Natural killer cell (primary cell): ENCODE results near the gene SP2. TPM values are rescaled to one million over a fixed set of nuclear protein-coding genes. Genes with fewer than 3 reads are reported as not detected.

ENCODE experiments used
- ATAC-seq, 3 donors: fragments of 150-1000 bp in 2 of 3; fragments of 200-7000 bp in 1 of 3; cut with Tn5 transposase; 1 replicate in 1 of 3; 2 replicates in 2 of 3; pipeline ENCODE4 v1.10.0; 2021; ENCODE audit warnings: mild to moderate bottlenecking in 2 of 3, moderate library complexity in 2 of 3
- DNase-seq, 2 donors: peaks; one replicate each; pipeline versions ENCODE4 v3.0.0 to v3.0.0-alpha.2; 2013 to 2021; ENCODE audit warnings: mixed read lengths in 1 of 2
- H3K27ac ChIP-seq: one replicate; pipeline ENCODE4 v1.5.1; 2013; ENCODE audit warnings: mild to moderate bottlenecking, low read length
- H3K27me3 ChIP-seq: one replicate; pipeline ENCODE4 v1.6.1; 2013; ENCODE audit warnings: low read length; ENCODE audit not compliant: control insufficient read depth, insufficient read depth
- H3K36me3 ChIP-seq: one replicate; pipeline ENCODE4 v1.6.1; 2013; ENCODE audit warnings: low read length; ENCODE audit not compliant: control insufficient read depth, insufficient read depth
- H3K4me1 ChIP-seq: one replicate; pipeline ENCODE4 v1.6.1; 2013; ENCODE audit warnings: low read length; ENCODE audit not compliant: control insufficient read depth, insufficient read depth
- H3K4me3 ChIP-seq: one replicate; pipeline ENCODE4 v1.5.1; 2013; ENCODE audit warnings: low read length
- H3K9me3 ChIP-seq: one replicate; pipeline ENCODE4 v1.6.1; 2013; ENCODE audit warnings: low read length; ENCODE audit not compliant: control insufficient read depth, insufficient read depth
- H3K27ac Mint-ChIP-seq, 2 donors: one replicate each; pipeline ENCODE4 v1.8.0; 2022; ENCODE audit warnings: mild to moderate bottlenecking in 2 of 2, mixed read lengths in 2 of 2, moderate library complexity in 1 of 2
- H3K27me3 Mint-ChIP-seq, 2 donors: one replicate each; pipeline ENCODE4 v1.8.0; 2022; ENCODE audit warnings: low read depth in 2 of 2, mixed read lengths in 2 of 2
- H3K36me3 Mint-ChIP-seq: one replicate; pipeline ENCODE4 v1.8.0; 2022; ENCODE audit warnings: mixed read lengths
- H3K4me1 Mint-ChIP-seq, 2 donors: one replicate each; pipeline ENCODE4 v1.8.0; 2022; ENCODE audit warnings: mixed read lengths in 2 of 2
- H3K4me3 Mint-ChIP-seq: one replicate; pipeline ENCODE4 v1.8.0; 2022; ENCODE audit warnings: mild to moderate bottlenecking, moderate library complexity, mixed read lengths
- H3K9me3 Mint-ChIP-seq, 2 donors: one replicate each; pipeline ENCODE4 v1.8.0; 2022; ENCODE audit warnings: mixed read lengths in 2 of 2
- WGBS: methylation state at CpG from one replicate; pipeline ENCODE4 v1.1.7; 2013; ENCODE audit warnings: missing lambda C conversion rate; ENCODE audit not compliant: insufficient coverage; 5-methylcytosine and 5-hydroxymethylcytosine counted together
- intact Hi-C: fragments of 100-400 bp; cut with micrococcal nuclease; formaldehyde crosslinking; loops from one replicate; pipeline ENCODE4 v1.14.2; 2022
- total RNA-seq, 4 donors: library from RNA; stranded (reverse); fragments of 120-200 nt in 1 of 4; gene quantifications; one replicate each; pipeline versions ENCODE4 v1.2.3 to v1.2.4, GENCODE V29; 2013 to 2022
- TF ChIP-seq, protein P1 (sequence below): fragments of 200-600 bp; IDR thresholded peaks from one replicate; pipeline ENCODE4 v1.8.0; 2022; ENCODE audit warnings: antibody characterized with exemption

The SP2 gene
- total RNA-seq, 3 donors from 2014 or later (not counting 1 experiment from before 2014, with no cell fraction given): 29.4 to 44.1 (median 33.1) TPM

- Mint-ChIP-seq H3K9me3 (no peaks in the 10 kb centered on the region), H3K27ac (no peak overlapping the region)
- WGBS: 91% methylated on average over 20 of the region's 20 CpGs
Observed at GRCh38 chr17:47866941-47867340, 29.1 kb upstream of the SP2 start.

DNA sequence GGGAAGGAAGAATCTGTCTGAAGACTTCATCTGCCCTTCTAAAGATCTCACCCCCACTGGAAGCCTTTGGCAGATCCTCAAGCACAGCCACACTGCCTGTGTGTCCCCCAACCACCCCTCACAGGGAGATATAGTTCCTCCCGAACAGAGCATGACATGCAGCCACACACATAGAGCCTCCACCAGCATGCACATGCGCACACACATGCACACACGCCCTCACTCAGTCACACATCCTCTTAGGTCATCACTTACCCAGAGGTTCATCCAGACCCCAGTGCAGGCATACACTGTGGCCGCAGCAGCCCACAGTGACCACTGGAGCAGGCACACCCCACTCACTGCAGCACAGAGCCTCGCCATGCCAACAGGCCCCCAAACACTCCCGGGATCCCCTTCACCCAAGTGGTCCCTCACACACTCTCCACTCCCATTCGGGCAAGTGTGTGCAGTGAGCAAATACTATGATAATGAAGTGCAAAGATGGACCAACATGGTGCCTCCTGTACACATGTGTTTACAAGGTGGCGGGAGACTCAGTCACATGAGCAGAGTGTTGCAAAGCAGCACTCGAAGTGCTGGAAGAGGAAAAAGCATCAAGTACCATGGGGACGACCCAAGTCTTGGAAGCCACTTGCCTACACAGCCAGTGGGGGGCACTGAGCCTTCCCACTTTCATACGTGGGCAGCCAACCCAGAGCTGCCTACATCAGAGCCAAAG is 28.1 kb upstream of the SP2 start:
- Histone ChIP-seq H3K4me3 (no peak overlapping the region), H3K9me3 (no peaks in the 10 kb centered on the region), H3K27ac (no peak overlapping the region), H3K4me1 (peaks cover 3% of the 10 kb centered on the region), H3K36me3 (no peaks in the 10 kb centered on the region), H3K27me3 (peaks cover 9% of the 10 kb centered on the region)
- no peak overlapping the region for H3K27ac Mint-ChIP-seq
- DNase-seq (no peak), ATAC-seq (no peak)
- H3K9me3 Mint-ChIP-seq: no peaks in the 10 kb centered on the region
- H3K27me3 Mint-ChIP-seq: peaks cover 24 to 30% of the 10 kb centered on the region in 2 donors
- no peaks in the 10 kb centered on the region for H3K36me3 Mint-ChIP-seq
- TF ChIP-seq, protein P1, sequence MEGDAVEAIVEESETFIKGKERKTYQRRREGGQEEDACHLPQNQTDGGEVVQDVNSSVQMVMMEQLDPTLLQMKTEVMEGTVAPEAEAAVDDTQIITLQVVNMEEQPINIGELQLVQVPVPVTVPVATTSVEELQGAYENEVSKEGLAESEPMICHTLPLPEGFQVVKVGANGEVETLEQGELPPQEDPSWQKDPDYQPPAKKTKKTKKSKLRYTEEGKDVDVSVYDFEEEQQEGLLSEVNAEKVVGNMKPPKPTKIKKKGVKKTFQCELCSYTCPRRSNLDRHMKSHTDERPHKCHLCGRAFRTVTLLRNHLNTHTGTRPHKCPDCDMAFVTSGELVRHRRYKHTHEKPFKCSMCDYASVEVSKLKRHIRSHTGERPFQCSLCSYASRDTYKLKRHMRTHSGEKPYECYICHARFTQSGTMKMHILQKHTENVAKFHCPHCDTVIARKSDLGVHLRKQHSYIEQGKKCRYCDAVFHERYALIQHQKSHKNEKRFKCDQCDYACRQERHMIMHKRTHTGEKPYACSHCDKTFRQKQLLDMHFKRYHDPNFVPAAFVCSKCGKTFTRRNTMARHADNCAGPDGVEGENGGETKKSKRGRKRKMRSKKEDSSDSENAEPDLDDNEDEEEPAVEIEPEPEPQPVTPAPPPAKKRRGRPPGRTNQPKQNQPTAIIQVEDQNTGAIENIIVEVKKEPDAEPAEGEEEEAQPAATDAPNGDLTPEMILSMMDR: no peak
- intact Hi-C loops: no loop called here
- H3K4me3 Mint-ChIP-seq: no peak overlapping the region
- WGBS: 88% methylated on average over 11 of the region's 11 CpGs
- H3K4me1 Mint-ChIP-seq: no peaks in the 10 kb centered on the region

More at GRCh38 chr17:47866941-47867340, 29.1 kb upstream of the SP2 start:
- Histone ChIP-seq H3K27me3 (peaks cover 3% of the 10 kb centered on the region), H3K27ac (no peak overlapping the region), H3K36me3 (no peaks in the 10 kb centered on the region), H3K9me3 (no peaks in the 10 kb centered on the region), H3K4me3 (no peak overlapping the region), H3K4me1 (peaks cover under 1% of the 10 kb centered on the region)
- Mint-ChIP-seq H3K27me3 (peaks cover 17 to 28% of the 10 kb centered on the region in 2 donors), H3K4me3 (no peak overlapping the region), H3K36me3 (no peaks in the 10 kb centered on the region), H3K4me1 (no peaks in the 10 kb centered on the region)
- TF ChIP-seq, protein P1: no peak
- intact Hi-C loops: no loop called here
- ATAC-seq (no peak), DNase-seq (no peak)

DNA sequence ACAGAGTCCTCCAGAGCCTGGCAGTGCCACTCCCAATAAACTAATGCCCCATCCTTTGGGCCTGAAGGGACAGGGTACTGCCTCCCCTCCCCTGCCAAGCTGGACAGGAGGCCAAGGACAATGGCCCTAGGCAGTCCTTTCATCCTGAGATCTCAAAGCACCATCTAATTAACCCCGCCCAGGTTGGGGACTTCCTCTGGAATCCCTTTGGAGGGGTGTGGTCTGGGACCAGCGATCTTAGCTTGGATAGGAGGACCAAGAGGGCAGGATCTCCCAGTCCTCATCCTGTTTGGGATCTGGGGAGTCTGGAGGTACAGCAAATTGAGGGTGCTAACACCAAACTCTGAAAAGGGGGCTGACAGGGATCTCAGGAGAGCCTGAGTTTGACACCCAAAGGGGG is 26.9 kb upstream of the SP2 start:
- Mint-ChIP-seq H3K27me3 (peaks cover 30 to 32% of the 10 kb centered on the region in 2 donors), H3K9me3 (no peaks in the 10 kb centered on the region), H3K27ac (no peak overlapping the region), H3K4me3 (no peak overlapping the region), H3K4me1 (no peaks in the 10 kb centered on the region), H3K36me3 (no peaks in the 10 kb centered on the region)
- TF ChIP-seq, protein P1: no peak
- no peaks in the 10 kb centered on the region for H3K36me3 ChIP-seq
- DNase-seq (no peak), ATAC-seq (no peak)
- intact Hi-C loops: no loop called here
- WGBS: 63% methylated on average over 2 of the region's 2 CpGs
- peaks cover 3% of the 10 kb centered on the region for H3K4me1 ChIP-seq
- no peak overlapping the region for H3K27ac ChIP-seq
- peaks cover 9% of the 10 kb centered on the region for H3K27me3 ChIP-seq
- H3K4me3 ChIP-seq: no peak overlapping the region
- no peaks in the 10 kb centered on the region for H3K9me3 ChIP-seq

DNA sequence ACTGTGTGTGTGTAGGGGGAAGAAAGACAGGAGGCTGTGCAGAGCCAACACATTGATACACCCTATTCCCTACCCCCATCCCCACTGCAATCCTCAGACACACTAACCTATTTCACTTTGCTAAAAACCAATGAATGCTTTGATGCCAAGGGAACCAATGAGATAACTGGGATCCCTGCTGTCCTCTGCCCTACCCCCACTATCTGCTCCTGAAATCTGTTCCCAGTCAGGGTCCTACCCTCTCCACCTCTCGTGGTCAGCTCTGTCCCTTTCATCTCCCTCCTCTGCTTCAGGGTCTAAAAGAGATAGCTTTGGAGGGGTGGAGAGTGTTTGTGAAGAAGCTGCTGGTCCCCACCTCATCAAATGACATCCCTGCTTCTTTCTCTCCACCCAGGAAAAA is 26.0 kb upstream of the SP2 start:
- intact Hi-C loops: no loop called here

More for the DNA sequence above, 26.0 kb upstream of the SP2 start:
- Histone ChIP-seq H3K36me3 (no peaks in the 10 kb centered on the region), H3K27ac (no peak overlapping the region), H3K4me1 (peaks cover 3% of the 10 kb centered on the region), H3K27me3 (peaks cover 9% of the 10 kb centered on the region), H3K9me3 (no peaks in the 10 kb centered on the region), H3K4me3 (no peak overlapping the region)
- no peaks in the 10 kb centered on the region for H3K9me3 Mint-ChIP-seq
- peaks cover 36 to 39% of the 10 kb centered on the region in 2 donors for H3K27me3 Mint-ChIP-seq
- no CpG with 5 or more reads among the region's 1 CpG for WGBS
- H3K27ac Mint-ChIP-seq: no peak overlapping the region
- no peaks in the 10 kb centered on the region for H3K4me1 Mint-ChIP-seq
- H3K4me3 Mint-ChIP-seq: no peak overlapping the region
- DNase-seq: no peak
- no peak for ATAC-seq
- H3K36me3 Mint-ChIP-seq: no peaks in the 10 kb centered on the region
- TF ChIP-seq, protein P1: no peak
